ACC112 (cell line): Measurements from ENCODE around the gene ARPC1A.
"Not testable (repeated sequence)": the region's sequence is repeated elsewhere in the genome, so short reads cannot be mapped to it uniquely, and the experiment has no call there.

Experiments used
- H2AFZ ChIP-seq: fragments of 200-600 bp; sonication (generic); one replicate; pipeline ENCODE4 v1.6.0; 2017; ENCODE audit warnings: antibody characterized with exemption, low read length; ENCODE audit not compliant: unreplicated experiment
- H3K27ac ChIP-seq: fragments of 200-600 bp; sonication (generic); 2 replicates; pipeline ENCODE4 v1.5.1; 2014; ENCODE audit warnings: low read depth, mild to moderate bottlenecking, antibody characterized with exemption, low read length, moderate library complexity
- H3K27me3 ChIP-seq: fragments of 200-600 bp; sonication (generic); 2 replicates; pipeline ENCODE4 v1.6.1; 2014; ENCODE audit warnings: mild to moderate bottlenecking, antibody characterized with exemption, low read length, moderate library complexity, mixed read lengths; ENCODE audit not compliant: insufficient read depth
- H3K36me3 ChIP-seq: fragments of 200-600 bp; sonication (generic); 2 replicates; pipeline ENCODE4 v1.6.1; 2016; ENCODE audit warnings: mild to moderate bottlenecking, antibody characterized with exemption, low read length, moderate library complexity, mixed read lengths; ENCODE audit not compliant: insufficient read depth
- H3K4me1 ChIP-seq: fragments of 200-600 bp; sonication (generic); one replicate; pipeline ENCODE4 v1.6.1; 2016; ENCODE audit warnings: low read length, mixed read lengths; ENCODE audit not compliant: insufficient read depth, unreplicated experiment, control insufficient read depth
- H3K4me3 ChIP-seq: fragments of 200-600 bp; sonication (generic); 2 replicates; pipeline ENCODE4 v1.5.1; 2014; ENCODE audit warnings: mild to moderate bottlenecking, low read depth, low read length
- H3K79me2 ChIP-seq: fragments of 200-600 bp; sonication (generic); one replicate; pipeline ENCODE4 v1.6.0; 2016; ENCODE audit warnings: low read length; ENCODE audit not compliant: control insufficient read depth, unreplicated experiment, insufficient read depth

ARPC1A gene

DNA sequence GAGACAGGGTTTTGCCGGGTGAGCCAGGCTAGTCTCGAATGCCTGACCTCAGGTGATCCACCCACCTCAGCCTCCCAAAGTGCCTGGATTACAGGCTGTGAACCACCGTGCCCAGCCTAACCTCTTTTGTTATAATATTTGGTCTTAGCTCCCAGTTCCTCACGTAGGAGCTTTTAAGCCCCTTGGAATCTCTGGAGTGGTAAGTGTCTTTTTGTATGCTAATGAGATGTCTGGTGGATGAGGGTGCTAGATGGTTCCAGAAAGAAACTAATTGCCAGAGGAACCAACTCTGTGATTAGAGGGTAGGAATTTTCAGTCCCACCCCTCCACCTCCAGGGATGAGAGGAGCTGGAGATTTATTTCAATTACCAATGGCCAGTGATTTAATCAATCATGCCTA lies 5.3 kb upstream of the ARPC1A start:
- no peaks in the 10 kb centered on the region for H3K27me3 ChIP-seq
- no peak overlapping the region for H3K27ac ChIP-seq
- peaks cover 9% of the 10 kb centered on the region for H3K79me2 ChIP-seq
- no peak overlapping the region for H3K4me3 ChIP-seq
- H3K36me3 ChIP-seq: no peaks in the 10 kb centered on the region
- peaks cover 9% of the 10 kb centered on the region for H3K4me1 ChIP-seq
- no peak overlapping the region for H2AFZ ChIP-seq

DNA sequence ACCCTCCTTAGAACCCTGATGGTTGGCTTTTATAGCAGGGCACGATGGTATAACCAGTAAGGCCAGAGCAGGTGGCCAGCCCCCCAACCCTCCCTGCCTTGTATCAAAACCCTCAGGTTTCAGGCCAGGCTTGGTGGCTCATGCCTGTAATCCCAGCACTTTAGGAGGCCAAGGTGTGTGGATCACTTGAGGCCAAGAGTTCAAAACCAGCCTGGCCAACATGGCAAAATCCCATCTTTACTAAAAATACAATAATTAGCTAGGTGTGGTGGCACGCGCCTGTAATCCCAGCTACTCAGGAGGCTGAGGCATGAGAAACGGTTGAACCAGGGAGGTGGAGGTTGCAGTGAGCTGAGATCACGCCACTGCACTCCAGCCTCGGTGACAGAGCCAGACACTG lies 3.0 kb upstream of the ARPC1A start:
- H2AFZ ChIP-seq, H3K27me3 ChIP-seq, H3K36me3 ChIP-seq, H3K27ac ChIP-seq, H3K4me3 ChIP-seq: not testable (repeated sequence)
- Histone ChIP-seq H3K4me1 (peaks cover 13% of the 10 kb centered on the region), H3K79me2 (peaks cover 31% of the 10 kb centered on the region)

DNA sequence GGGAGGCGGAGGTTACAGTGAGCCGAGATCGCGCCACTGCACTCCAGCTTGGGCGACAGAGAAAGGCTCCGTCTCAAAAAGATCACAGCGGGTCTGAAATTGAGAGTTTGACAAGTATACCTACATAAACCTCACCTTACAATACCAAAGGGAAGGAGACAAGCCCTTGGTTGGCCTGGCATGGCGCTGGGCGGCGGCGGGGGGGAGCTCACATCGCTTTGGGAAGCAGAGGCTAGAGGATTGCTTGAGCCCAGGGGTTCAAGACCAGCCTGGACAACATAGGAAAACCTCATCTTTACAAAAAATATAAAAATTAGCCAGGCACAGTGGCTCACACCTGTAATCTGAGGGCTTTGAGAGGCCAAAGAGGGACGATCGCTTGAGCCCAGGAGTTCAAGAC lies 1.1 kb upstream of the ARPC1A start:
- Histone ChIP-seq H3K27ac (no peak overlapping the region), H3K4me3 (peak overlapping the region; percentile 100), H3K4me1 (peaks cover 21% of the 10 kb centered on the region), H3K36me3 (no peaks in the 10 kb centered on the region), H3K79me2 (peaks cover 49% of the 10 kb centered on the region), H2AFZ (no peak overlapping the region), H3K27me3 (no peaks in the 10 kb centered on the region)

DNA sequence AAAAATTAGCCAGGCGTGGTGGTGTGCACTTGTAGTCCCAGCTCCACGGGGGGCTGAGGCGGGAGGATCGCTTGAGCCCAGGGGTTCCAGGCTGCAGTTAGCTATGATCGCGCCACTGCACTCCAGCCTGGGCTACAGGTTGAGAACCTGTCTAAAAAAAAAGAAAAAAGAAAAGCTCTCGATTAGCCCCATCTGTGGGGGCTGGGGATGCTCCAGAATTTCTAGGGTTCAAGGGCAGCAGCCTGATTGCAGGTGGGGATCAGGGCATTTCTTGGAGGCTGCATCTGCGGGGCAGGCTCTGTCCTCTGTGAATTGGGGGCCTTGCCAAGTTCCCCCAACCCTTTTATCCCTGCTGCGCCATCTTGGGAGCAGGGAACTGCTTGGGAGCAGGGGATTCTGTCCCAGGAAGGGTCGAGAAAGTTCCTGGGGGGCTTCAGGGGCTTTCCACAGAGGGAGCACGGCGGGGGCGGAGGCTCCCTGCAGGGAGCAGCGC lies 651 bp upstream of the ARPC1A start:
- peaks cover 54% of the 10 kb centered on the region for H3K79me2 ChIP-seq
- H2AFZ ChIP-seq: peak overlapping the region; percentile 96
- H3K27ac ChIP-seq: peak overlapping the region; percentile 26; the same call in 1 of the 2 replicates
- no peaks in the 10 kb centered on the region for H3K36me3 ChIP-seq
- no peaks in the 10 kb centered on the region for H3K27me3 ChIP-seq
- H3K4me1 ChIP-seq: peaks cover 26% of the 10 kb centered on the region
- H3K4me3 ChIP-seq: peak overlapping the region; percentile 100

DNA sequence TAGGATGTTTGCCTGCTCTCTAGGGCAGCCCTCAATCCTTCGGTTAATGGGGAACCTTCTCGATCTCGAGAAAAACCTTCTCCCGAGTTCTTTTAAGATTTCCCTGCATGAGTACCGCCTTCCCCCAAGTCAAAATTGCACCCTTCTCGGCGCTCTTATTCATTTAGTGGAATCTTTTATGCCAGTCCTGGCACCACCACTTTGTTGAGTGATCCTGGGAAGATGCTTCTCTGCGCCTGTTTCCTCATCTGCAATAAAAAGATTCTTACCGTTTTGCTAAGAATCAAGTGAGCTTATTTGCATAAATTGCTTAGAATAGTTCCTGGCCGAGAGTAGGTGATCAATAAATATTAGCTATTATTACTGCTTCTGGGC lies 697 bp downstream of the ARPC1A start:
- Histone ChIP-seq H3K4me1 (peaks cover 40% of the 10 kb centered on the region), H3K27ac (peak overlapping the region; percentile 64; the same call in 1 of the 2 replicates), H3K27me3 (no peaks in the 10 kb centered on the region), H3K36me3 (no peaks in the 10 kb centered on the region), H3K79me2 (peaks cover 61% of the 10 kb centered on the region), H3K4me3 (peak overlapping the region; percentile 100), H2AFZ (peak overlapping the region; percentile 36)

DNA sequence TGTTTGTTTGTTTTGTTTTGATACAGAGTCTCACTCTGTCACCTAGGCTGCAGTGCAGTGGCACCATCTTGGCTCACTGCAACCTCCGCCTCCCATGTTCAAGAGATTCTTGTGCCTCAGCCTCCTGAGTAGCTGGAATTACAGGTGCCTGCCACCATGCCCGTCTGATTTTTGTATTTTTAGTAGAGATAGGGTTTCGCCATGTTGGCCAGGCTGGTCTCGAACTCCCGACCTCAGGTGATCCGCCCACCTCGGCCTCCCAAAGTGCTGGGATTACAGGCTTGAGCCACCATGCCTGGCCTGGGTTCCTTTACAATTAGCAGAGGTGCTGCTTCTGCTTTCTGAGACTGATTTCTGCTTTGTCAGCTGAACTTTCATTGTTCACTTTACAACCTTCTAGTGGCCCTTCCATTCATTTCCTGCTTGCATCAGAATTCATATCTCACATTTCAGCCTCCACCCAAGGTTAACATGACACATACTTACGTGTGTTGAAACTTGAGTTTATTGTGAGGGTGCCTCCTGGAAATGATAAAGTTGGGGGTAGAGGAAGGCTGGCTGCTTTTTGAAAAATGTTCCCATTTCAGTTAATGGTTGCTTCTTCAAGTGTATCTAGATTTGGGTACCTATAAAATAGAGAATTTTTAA lies 4.7 kb downstream of the ARPC1A start:
- Histone ChIP-seq H3K4me1 (peaks cover 36% of the 10 kb centered on the region), H3K4me3 (peak overlapping the region; percentile 52), H3K36me3 (peaks cover 16% of the 10 kb centered on the region), H3K27ac (peak overlapping the region; percentile 84), H3K79me2 (peaks cover 84% of the 10 kb centered on the region)
- not testable (repeated sequence) for H3K27me3 ChIP-seq, H2AFZ ChIP-seq

DNA sequence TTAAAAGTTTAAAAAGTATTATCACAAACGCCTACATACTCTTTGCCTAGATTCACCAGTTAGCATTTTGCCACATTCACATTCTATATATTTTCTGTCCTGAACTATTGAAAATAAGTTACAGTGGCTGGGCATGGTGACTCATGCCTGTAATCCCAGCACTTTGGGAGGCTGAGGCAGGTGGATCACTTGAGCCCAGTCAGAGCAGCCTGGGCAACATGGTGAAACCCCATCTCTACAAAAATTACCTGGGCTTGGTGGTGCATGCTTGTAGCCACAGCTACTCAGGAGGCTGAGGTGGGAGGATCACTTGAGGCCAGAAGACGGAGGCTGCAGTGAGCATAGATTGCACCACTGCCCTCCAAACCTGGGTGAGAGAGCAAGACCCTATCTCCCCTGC lies 5.3 kb downstream of the ARPC1A start:
- peaks cover 83% of the 10 kb centered on the region for H3K79me2 ChIP-seq
- H3K4me1 ChIP-seq: peaks cover 36% of the 10 kb centered on the region
- H3K27ac ChIP-seq: peak overlapping the region; percentile 84
- H3K4me3 ChIP-seq: peak overlapping the region; percentile 52
- H2AFZ ChIP-seq: no peak overlapping the region
- no peaks in the 10 kb centered on the region for H3K27me3 ChIP-seq
- H3K36me3 ChIP-seq: peaks cover 20% of the 10 kb centered on the region

DNA sequence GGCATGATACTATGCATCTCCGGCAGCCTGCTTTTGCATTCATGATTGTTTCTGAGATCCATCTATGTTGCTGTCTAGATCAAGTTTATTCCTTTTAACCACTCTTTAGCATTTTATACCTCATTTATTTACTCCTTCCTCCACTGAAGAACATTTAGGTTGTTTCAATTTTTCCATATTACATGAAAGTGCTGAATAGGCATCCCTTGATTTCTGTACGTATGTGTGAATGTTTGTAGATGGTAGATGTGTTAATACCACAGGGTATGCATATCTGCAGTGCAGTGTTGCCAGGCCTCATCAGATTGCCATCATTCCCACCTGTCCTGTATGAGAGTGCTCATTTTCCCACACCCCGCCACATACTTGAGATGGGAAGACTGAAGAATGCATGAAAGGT lies 13.9 kb downstream of the ARPC1A start:
- H3K4me3 ChIP-seq: no peak overlapping the region
- no peaks in the 10 kb centered on the region for H3K27me3 ChIP-seq
- H3K36me3 ChIP-seq: peaks cover 31% of the 10 kb centered on the region
- no peaks in the 10 kb centered on the region for H3K4me1 ChIP-seq
- H2AFZ ChIP-seq: no peak overlapping the region
- H3K79me2 ChIP-seq: peaks cover 13% of the 10 kb centered on the region
- no peak overlapping the region for H3K27ac ChIP-seq

DNA sequence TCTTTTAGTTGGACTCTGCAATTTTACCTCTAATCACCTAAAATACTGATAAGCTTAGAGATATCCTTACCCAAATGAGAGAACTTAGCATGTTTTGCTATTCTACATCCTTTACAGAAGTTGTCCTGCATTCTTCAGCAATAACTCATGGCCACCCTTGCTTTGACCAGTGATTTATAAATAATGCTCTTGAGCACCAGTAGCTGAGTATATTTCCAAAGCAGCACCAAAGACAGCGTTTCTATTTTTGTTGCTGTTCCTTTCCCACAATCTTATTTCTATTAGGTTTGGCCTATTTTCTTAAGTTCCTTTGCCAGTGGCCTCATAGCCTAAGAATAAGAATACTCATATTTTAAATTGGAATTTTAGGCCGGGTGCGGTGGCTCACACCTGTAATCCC lies 15.0 kb downstream of the ARPC1A start:
- no peaks in the 10 kb centered on the region for H3K4me1 ChIP-seq
- no peak overlapping the region for H2AFZ ChIP-seq
- H3K27ac ChIP-seq: no peak overlapping the region
- no peak overlapping the region for H3K4me3 ChIP-seq
- H3K79me2 ChIP-seq: peaks cover 6% of the 10 kb centered on the region
- H3K36me3 ChIP-seq: peaks cover 26% of the 10 kb centered on the region
- no peaks in the 10 kb centered on the region for H3K27me3 ChIP-seq

DNA sequence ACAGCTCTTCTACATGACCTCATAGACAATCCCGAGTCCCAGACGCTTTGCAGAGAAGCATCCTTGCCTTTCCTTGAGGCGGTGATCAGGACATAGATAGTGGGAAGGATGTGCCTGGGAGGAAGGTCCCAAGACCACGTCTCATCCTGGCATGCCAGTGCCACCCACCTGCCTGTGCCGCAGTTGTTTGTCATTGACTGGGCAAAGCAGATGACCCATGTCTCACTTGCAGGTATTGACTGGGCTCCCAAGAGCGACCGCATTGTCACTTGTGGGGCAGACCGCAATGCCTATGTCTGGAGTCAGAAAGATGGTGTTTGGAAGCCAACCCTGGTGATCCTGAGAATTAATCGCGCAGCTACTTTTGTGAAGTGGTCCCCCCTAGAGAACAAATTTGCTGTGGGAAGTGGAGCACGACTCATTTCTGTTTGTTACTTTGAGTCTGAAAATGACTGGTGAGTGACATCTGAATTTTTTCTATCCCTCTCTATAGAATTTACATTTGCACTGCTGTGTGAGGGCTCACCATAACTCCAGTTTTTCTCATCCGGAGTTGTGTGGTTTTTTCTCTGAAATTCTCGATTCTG lies 18.5 kb downstream of the ARPC1A start:
- H2AFZ ChIP-seq: no peak overlapping the region
- no peak overlapping the region for H3K27ac ChIP-seq
- no peaks in the 10 kb centered on the region for H3K4me1 ChIP-seq
- H3K79me2 ChIP-seq: peaks cover 5% of the 10 kb centered on the region
- no peak overlapping the region for H3K4me3 ChIP-seq
- H3K36me3 ChIP-seq: peaks cover 24% of the 10 kb centered on the region
- no peaks in the 10 kb centered on the region for H3K27me3 ChIP-seq

DNA sequence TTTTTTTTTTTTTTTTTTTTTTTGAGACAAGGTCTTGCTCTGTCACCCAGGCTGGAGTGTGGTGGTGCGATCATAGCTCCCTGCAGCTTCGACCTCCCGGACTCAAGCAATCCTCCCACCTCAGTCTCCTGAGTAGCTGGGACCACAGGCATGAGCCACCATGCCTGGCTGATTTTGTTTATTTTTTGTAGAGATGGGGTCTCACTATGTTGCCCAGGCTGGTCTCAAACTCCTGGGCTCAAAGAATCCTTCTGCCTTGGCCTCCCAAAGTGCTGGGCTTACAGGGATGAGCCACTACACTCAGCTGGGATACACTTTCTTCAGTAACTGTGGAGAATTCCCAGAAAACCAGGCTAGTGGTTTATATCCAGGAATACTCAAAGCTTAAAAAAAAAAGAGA lies 24.9 kb downstream of the ARPC1A start:
- H3K36me3 ChIP-seq: peaks cover 27% of the 10 kb centered on the region
- not testable (repeated sequence) for H3K4me1 ChIP-seq, H3K4me3 ChIP-seq, H3K79me2 ChIP-seq, H3K27me3 ChIP-seq, H2AFZ ChIP-seq, H3K27ac ChIP-seq
